GM19240 (cell line): ENCODE measurements around the gene TEX12.
"Not testable (repeated sequence)": the region's sequence is repeated elsewhere in the genome, so short reads cannot be mapped to it uniquely, and the experiment has no call there.

Experiments used
- DNase-seq: peaks from one replicate; pipeline ENCODE4 v3.0.0; 2011; ENCODE audit warnings: low spot score; ENCODE audit not compliant: insufficient read length

TEX12 gene

GRCh38 chr11:112167145-112167544, at the start of gene TEX12:
TSS of gene TEX12 (plus strand) at chr11:112167372. CDS start at chr11:112169269, 1,897 bp downstream.
- DNase-seq = no peak

- no peak for DNase-seq
Observed at GRCh38 chr11:112118176-112118575, 49.0 kb upstream of the TEX12 start.

- no peak for DNase-seq
Observed at GRCh38 chr11:112121981-112122615, 45.1 kb upstream of the TEX12 start.

GRCh38 chr11:112123129-112123528, 44.0 kb upstream of the TEX12 start:
- no peak for DNase-seq

- DNase-seq = no peak
Observed at GRCh38 chr11:112127056-112127455, 40.1 kb upstream of the TEX12 start.

- DNase-seq = no peak
Observed at GRCh38 chr11:112128483-112129121, 38.6 kb upstream of the TEX12 start.

- DNase-seq = no peak
Observed at GRCh38 chr11:112129656-112130055, 37.5 kb upstream of the TEX12 start.

GRCh38 chr11:112132737-112133136, 34.4 kb upstream of the TEX12 start:
- DNase-seq = no peak

- DNase-seq = no peak
Observed at GRCh38 chr11:112134473-112134872, 32.7 kb upstream of the TEX12 start.

GRCh38 chr11:112143597-112143996, 23.6 kb upstream of the TEX12 start:
- no peak for DNase-seq

- no peak for DNase-seq
Observed at GRCh38 chr11:112150517-112150916, 16.7 kb upstream of the TEX12 start.

- no peak for DNase-seq
Observed at GRCh38 chr11:112156153-112156955, 10.8 kb upstream of the TEX12 start.

GRCh38 chr11:112156956-112157766, 10.0 kb upstream of the TEX12 start:
- no peak for DNase-seq

GRCh38 chr11:112159098-112160065, 7.8 kb upstream of the TEX12 start:
- no peak for DNase-seq

- DNase-seq = no peak
Observed at GRCh38 chr11:112160091-112160848, 6.9 kb upstream of the TEX12 start.

GRCh38 chr11:112161012-112161411, 6.2 kb upstream of the TEX12 start:
- DNase-seq = no peak

GRCh38 chr11:112162200-112162599, 5.0 kb upstream of the TEX12 start:
- not testable (repeated sequence) for DNase-seq

- DNase-seq = no peak
Observed at GRCh38 chr11:112162761-112163546, 4.2 kb upstream of the TEX12 start.
